ENCODE data around the gene ZBED1.

GRCh38 chrX:2536974-2537373, 36.2 kb upstream of the ZBED1 start:
- TF ChIP-seq FOXK2 (IDR thresholded peaks at IDR 0.05) (no peak), NFRKB (IDR thresholded peaks at IDR 0.05) (no peak), FOXM1 (IDR thresholded peaks at IDR 0.05; ENCODE audit: borderline replicate concordance) (no peak), CTBP1 (IDR thresholded peaks at IDR 0.05; ENCODE audit: borderline replicate concordance) (no peak)
